Cardiac fibroblast (primary cell): ENCODE results near the gene DPP6.

ENCODE experiments used
- DNase-seq, 2 donors: peaks; one replicate each; pipeline versions ENCODE4 v3.0.0 to v3.0.0-alpha.2; 2010; ENCODE audit warnings: low read depth in 2 of 2
- H3K4me3 ChIP-seq, 2 donors: replicated peaks in 1 of 2; 1 replicate in 1 of 2; 2 replicates in 1 of 2; pipeline ENCODE4 v1.5.1; 2011; ENCODE audit warnings: low read depth in 2 of 2, low read length in 2 of 2, mild to moderate bottlenecking in 2 of 2, moderate library complexity in 1 of 2
- TF ChIP-seq, protein P1 (sequence below): IDR thresholded peaks from one replicate; pipeline ENCODE4 v1.5.1; 2011; ENCODE audit warnings: low read depth, mild to moderate bottlenecking, low read length, inconsistent platforms

The DPP6 gene

DNA sequence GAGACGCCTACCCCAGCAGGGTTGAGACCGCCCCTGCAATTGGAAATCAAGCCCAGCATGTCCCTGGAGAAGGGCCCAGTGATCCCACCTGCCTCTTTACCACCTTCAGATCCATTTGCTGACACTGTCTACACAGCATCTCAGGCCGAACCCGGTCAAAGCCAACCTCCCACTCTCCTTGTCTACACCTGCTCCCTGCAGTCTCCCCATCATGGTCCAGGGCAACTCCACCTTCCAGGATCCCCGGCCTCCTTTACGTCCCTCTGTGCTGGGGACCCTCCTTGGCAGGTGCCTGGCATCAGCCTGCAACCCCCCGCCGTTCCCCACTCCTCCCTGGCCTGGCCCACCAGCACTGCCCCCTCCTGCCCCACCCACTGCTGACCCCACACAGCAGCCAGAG lies 723.5 kb downstream of the DPP6 start:
- DNase-seq, result no peak
- H3K4me3 ChIP-seq, result no peak overlapping the region
- TF ChIP-seq, protein P1, sequence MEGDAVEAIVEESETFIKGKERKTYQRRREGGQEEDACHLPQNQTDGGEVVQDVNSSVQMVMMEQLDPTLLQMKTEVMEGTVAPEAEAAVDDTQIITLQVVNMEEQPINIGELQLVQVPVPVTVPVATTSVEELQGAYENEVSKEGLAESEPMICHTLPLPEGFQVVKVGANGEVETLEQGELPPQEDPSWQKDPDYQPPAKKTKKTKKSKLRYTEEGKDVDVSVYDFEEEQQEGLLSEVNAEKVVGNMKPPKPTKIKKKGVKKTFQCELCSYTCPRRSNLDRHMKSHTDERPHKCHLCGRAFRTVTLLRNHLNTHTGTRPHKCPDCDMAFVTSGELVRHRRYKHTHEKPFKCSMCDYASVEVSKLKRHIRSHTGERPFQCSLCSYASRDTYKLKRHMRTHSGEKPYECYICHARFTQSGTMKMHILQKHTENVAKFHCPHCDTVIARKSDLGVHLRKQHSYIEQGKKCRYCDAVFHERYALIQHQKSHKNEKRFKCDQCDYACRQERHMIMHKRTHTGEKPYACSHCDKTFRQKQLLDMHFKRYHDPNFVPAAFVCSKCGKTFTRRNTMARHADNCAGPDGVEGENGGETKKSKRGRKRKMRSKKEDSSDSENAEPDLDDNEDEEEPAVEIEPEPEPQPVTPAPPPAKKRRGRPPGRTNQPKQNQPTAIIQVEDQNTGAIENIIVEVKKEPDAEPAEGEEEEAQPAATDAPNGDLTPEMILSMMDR, result no peak

DNA sequence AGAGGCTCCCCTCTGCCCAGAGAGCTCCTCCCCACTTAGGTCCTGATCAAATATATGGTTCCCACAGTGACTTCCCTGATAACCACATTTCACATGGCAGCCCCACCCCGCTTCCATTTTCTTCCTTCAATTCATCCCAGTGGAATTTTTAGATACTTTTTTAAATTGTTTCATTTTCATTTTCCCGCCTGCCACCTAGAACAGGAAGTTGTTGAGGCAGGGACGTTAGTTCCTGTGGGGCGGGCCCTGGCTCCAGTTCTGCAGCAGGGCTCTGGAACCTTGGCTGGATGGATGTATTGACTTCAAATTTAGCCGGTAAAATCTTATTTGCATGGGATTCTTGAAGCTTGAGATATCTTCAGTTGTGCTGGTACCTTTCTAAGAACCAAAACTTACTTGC lies 724.2 kb downstream of the DPP6 start:
- no peak for DNase-seq
- TF ChIP-seq, protein P1, result no peak

DNA sequence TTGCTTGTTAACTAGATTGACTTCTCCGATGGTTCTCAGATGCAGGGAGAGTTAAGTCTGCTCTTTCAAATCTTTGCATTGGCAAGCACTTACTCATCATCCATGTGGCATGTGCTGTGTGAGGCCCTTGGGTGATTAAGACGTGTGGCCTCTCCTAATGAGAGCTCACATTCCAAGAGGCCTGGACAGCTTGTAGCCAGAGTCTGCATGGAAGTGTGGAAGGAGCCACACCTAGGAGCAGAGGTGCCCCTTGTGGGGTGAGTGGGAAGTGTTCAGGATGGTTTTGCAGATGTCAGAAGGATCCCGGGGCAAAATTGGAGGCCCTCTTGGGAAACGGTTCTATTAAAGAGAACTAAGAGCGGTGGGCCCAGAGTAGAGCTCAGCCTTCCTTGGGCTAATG lies 724.8 kb downstream of the DPP6 start:
- DNase-seq, result peak in 1 of 2 donors; percentile 0
- TF ChIP-seq, protein P1, result no peak

More for the DNA sequence above, 724.2 kb downstream of the DPP6 start:
- no peak overlapping the region for H3K4me3 ChIP-seq

DNA sequence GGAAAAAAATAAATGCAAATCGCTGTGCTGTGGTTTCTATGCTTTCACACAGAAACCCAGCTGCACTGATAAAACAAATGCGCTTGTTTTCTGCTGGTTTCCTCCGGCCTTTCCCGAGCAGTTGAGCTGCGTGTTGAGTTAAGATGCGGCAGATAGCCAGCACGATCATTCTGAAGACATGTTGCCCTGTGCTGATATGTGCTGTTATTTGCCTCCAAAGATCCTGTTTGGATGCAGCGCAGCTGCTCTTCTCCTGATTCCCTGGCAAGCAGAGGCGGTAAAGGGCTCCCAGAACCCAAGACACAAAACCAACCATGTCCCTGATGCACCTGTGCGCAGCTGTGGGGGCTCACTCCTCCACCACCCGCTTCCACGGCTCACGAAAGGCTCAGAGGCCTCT lies 725.3 kb downstream of the DPP6 start:
- TF ChIP-seq, protein P1, result no peak
- no peak overlapping the region for H3K4me3 ChIP-seq
- no peak for DNase-seq

More for the DNA sequence above, 724.8 kb downstream of the DPP6 start:
- H3K4me3 ChIP-seq, result no peak overlapping the region

DNA sequence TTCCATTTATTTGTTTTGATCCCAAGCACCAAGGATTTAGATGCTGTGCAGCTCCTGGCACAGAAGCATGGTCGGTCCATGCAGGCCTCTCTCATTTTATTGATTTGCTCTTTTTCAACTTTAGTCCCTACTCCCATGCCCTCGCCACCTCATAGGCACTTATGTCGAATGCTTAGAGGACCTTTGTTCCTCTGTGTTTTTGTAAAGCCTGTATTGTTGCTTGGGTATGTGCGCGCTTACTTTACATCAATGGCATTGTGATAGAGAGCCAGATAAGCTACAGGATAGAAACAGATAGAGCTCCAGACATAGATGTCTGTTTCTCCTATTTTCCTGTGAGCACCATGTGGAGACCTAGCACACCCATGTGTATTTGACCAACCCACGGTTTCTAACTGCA lies 725.7 kb downstream of the DPP6 start:
- DNase-seq, result no peak
- H3K4me3 ChIP-seq, result no peak overlapping the region
- TF ChIP-seq, protein P1, result no peak

DNA sequence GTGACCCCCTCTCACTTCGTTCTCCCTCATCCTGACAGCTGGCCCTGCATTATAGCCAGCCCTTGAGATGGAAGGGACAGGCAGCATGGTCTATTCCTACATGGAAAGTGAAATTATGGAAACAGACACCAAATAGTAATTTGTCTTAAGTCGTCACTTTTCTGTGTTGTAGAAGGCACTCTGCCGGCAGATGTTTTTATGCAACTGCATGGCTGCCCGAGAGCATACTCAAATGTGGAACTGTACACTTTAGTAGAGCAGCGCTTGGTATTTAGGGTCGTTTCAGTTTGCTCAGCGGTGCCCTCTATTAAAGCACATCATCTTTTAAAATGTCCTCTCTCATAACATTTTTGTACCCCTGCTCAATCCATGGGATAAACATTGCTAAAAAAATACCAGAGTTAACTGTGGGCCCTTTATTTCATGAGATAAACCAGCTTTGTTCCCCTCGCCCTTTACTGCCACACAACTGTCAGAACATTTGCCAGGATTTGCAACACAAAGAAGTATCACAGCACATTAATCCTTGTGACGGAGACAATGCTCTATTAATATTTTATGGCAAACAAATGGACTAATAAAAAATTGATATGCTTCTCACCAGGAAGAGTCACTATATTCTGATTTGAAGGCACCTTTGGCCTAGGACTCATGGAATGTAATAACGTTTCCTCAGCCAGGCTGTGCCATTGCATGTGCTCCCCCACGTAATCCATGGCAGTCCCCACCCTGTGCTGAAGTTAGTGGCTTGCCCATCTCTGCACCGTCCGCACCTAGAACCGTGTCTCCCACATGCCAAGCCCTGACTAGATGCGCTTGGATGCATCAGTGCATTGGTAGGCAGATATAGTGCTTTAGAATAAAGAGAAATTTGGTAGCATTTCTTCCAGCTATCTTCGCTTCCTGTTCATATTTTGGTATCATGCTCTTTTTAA lies 729.4 kb downstream of the DPP6 start:
- H3K4me3 ChIP-seq, result no peak overlapping the region
- no peak for DNase-seq
- TF ChIP-seq, protein P1, result no peak
